COLO829 (cell line): ENCODE data around the gene ASXL1.

ENCODE experiments used
- DNase-seq: peaks from one replicate; pipeline ENCODE4 v3.0.0; 2012; ENCODE audit warnings: low spot score

Gene ASXL1

DNA sequence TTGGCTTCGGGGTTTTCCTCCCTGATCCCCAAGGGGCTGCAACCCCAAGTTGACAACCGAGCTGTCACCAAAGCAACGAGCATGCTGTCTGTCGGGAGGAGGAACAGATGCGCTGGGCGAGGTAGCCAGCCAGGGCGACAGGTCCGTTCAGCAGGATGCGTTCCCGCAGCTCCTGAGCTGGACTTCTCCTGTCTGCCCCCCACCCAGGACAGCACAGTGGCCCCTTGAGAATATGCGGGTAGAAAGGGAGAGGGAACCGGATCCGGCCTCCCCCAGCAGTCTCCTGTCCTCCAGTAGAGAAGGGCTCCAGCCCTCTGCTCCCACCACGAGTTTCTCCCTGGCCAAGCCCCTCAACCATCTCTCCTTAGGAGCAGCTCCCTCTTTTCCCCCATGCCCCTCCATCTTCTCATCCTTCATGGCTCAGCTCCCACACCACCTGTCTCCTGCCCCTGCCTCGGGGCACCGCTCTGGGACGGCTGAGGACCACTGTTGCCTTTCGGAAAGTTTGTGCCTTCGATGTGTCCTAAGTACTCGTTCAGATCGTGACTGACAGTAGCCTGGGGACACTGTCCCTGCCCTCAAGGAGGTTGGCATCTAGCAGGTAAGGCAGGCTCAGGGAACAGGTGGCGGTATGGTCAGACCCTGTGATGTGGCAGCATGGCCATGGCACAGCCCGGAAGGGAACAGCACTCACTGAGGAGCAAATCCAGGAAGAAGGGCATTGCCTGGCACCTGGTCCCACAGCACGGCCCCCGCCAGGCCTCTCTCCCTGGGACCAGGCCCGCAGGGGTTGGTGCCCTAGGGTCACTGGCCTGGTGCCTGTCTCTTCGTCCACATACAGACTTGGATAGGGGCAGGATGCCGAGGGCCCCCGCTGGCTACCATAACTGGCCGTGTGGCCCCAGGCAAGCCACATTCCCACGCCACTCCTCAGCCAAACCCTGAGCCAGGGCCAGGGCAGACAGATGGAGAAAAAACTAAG is 96.3 kb downstream of the ASXL1 start:
- DNase-seq = no peak

DNA sequence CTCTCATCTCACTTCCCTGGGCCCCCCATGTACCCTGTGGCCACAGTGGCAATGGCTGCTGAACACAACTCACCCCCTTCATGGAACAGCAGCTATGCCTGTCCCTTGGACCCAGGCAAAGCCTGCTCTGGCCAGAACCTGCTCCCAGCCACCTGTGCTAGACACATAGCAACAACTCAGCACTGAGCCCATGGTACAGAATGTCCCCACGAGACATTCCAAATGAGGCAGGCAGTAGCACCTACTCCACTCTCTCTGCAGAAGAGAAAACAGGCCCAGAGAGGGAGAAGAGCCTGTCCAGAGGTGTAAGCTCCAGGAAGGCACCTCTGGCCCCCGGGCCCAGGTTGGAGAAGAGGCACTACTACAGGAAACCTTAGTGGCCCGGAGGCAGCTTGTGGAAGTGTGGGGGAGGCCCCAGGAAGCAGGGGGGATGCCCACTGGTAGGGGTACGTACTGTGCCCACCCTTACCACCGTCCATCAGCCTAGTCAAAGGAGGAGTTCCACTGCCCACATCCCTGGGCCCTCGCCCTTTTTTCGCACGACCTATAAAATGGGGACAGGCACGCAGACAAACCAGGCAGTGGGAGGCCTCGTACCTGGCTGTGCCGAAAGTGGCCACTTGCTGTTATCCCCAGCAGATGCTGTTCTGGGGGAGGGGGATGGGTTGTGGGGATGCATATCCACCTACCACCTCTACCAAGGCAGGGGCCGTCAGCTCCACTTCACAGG is 97.2 kb downstream of the ASXL1 start:
- DNase-seq = no peak

DNA sequence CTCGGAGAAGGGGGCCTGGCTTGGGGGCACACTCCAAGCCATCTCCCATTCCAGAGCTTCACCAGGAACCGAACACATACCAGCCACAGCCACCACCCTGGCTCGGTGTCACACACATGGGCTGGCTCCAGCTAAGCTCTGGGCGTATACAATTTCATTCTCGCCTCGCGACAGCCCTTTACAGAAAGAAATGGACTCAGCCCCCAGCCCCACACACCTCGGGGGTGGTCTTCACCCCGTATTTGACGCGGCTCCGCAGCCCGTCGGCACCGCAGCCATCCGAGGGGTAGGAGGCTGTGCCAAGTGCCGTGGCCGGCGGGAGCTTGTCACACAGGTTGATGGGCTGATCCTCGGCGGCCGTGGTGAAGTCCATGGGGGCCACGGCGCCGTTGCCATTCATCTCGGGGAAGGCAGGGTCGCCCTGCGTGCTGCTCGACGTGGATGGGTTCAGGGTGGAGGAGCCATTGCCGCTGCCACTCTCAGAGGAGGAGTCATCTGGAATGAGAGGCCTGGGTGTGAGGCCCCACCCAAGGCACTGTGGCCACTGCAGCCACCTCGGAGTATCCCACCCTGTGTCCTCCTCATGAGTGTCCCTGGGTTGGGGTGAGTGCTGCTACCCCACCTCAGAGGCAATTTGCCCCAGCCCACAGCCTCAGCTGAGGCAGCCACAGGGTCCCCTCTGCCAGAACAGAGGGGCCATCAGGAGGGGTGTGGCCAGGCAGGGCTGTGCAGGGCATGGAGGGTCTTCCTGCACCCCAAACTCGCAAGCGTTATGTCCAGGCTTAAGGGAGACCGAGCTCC is 98.0 kb downstream of the ASXL1 start:
- no peak for DNase-seq

DNA sequence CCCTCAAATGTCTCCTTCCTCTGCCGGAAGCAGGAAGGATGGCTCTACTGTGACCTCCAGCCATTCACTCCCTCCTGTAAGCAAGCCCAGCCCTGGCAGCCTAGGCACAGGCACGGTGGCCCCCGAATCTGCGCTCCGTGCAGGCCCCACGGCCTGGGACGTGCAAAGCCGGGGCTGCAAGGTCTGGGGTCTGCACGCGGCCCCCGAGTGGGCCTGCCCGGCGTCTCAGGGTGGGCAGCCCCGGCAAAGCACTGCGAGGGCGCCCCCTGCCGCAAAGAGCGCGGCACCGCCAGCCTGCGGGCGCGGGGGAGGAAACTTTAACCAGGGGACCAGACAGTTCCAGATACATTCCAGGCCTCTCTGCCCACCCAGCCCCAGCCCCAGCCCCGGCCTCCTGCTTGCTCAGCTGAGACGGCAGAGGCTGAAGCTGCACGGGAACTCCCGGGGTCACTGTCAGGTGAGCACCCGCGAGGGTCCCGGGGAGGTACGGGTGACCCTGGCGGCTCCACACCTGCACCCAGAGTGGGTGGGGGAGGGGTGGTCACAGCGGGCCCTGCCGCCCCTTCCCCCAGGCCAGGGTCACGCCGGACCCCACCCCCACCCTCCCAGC is 98.8 kb downstream of the ASXL1 start:
- no peak for DNase-seq

DNA sequence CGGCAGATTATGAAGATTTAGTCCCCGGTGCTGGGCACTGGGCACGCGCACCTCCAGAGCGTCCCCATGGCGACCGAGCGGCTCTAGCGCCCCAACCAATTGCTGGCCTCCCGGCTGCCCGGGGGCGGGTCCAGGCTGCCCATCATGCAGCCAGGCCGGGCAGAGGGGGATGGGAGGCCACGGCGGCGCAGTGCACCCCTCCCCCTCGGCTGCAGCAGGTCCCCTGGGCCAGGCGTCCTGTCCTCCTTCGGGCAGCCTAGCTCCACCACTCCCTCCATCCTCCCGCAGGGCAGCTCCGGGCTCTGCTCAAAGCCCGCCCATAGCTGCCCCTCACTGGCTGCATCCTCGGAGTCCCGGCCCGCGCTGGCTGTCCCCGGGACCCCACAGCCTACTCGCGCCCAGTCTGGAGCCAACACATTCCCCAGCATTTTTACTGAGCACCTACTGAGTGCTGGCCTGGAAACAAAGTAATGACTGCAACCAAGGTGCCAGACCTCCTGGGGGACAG is 99.4 kb downstream of the ASXL1 start:
- peak; percentile 45 for DNase-seq

DNA sequence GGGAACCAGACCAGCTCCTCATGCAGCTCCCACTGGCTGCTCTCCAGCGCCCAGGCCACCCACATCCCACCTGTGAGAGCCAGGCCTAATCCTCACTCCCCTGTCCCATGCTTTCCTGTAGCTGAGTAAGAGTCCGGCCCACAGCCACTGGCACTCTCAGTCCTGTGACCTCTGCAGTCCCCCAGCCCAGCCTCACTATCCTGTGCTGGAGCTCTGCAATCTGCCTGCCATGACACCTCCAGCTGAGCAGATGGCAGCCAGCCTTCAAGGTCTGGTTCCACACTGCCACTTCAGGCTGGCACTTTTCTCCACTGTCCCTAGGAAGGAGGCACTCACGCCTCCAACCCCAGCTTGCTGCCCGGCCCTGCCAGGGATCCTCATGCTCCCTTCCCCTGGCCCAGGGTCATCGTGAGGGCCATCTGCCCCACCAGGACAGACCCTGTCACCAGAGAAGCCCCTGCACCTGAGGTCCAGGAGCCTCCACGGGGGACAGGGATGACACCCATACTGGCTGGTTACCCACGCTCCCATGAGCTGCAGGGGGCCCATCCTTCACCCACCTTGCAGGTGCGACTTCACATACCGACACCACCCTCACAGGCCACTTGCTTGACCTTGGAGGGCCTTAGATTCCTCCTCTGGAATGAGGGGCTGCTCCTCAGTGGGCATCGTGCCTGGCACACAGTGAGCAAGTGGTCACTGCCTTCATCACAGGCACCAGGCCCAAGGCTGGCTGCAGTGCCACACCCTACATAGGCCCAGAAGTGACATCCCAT is 100.1 kb downstream of the ASXL1 start:
- no peak for DNase-seq

DNA sequence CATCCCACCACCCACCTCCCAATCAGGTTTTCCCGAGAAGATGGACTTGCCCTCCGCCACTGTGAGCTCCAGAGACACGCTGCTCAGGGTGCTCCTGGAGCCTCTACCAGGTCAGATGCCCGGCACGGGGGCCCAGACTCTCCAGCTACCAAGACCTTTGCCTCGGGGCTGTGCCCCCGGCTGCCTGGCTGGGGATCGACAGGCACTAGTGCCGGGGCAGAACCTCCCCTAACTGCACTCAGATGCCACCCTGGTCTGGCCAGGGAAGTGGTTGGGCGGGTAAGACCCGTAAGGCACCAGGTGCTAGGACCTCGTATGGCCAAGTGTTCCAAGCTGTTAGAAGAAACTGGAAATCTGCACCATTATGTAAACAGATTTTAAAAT is 100.7 kb downstream of the ASXL1 start:
- DNase-seq = no peak

DNA sequence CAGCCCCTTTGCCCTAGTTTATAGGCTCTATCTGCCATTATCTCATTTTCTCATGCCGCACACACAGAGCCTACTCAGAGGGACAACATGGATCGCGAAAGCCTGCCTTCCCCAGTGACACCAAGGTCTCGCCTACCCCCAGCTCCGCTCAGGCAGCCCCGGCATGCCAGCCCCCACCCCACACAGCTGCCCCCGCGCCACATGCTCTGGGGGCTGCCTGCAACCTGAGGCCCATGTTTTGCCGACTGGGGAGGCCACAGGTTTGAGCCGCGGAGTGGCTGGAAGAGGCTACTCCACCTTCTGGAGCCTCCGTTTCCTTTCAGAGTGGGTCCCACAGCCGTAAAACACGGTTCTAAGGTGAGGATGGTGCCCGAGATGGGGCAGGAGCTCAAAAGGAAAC is 102.1 kb downstream of the ASXL1 start:
- DNase-seq = no peak

DNA sequence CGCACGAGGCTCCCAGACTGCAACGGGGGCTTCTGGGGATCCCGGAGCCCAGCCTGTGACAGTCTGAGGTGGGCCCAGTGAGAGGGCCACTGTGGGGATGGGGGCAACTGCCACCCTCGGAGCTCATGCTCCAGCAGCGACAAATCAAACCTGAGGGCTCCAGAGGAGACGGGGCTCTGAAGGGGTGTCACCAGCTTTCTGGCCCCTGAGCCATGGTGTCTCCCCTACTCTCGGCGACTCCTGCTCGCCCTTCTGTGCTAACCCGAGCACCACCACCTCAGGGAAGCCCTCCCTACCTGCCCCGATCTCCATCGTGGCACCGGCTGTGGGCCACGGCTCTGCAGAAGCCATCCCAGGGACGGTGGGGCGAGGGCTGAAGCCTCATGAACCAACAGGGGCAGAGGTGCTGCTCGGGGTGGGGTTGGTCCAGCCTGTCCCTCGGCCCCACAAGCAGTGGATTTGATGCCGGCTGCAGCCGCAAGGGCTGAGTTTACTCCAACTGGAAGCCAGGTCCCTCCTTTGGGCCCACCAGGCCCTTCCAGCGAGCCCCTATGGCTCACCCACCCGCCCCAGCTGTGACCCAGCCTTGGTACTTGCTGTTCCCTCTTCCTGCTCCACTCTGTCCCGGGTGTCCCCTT is 102.7 kb downstream of the ASXL1 start:
- no peak for DNase-seq

DNA sequence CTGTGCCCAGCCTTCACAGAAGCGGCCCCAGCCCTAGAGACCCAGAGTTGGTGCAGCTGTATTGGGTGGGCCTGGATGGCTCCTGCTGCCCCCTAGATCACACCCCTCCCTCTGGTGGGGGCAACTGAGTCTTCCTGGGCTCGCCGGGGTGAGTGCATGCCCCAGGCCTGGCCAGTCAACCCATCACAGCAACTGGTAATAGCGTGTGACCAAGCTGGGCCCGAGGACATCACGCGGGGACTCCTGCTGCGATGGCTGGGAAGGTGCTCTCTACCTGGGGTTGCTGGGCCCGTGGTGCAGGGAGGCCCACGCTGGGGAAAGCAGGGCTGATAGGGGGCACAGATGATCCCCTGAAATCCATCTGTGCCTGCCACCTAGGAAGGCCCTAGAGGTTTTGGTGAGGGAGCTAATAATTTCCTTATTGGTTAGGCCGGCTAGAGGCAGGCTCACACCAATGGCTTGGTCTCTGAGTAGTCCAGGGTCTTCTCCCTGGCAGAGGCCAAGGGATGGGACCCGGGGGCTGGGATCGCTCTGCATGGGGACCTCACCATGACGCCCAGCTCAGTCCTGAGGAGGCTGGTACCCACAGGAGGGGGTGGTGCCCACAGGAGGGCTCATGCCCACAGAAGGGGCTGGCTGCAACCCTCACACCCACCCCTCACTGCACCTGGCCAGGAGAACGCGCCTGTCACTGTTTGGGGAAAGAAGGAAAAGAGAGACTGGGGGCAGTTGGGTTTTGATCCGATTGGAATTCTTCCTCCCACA is 103.9 kb downstream of the ASXL1 start:
- no peak for DNase-seq

DNA sequence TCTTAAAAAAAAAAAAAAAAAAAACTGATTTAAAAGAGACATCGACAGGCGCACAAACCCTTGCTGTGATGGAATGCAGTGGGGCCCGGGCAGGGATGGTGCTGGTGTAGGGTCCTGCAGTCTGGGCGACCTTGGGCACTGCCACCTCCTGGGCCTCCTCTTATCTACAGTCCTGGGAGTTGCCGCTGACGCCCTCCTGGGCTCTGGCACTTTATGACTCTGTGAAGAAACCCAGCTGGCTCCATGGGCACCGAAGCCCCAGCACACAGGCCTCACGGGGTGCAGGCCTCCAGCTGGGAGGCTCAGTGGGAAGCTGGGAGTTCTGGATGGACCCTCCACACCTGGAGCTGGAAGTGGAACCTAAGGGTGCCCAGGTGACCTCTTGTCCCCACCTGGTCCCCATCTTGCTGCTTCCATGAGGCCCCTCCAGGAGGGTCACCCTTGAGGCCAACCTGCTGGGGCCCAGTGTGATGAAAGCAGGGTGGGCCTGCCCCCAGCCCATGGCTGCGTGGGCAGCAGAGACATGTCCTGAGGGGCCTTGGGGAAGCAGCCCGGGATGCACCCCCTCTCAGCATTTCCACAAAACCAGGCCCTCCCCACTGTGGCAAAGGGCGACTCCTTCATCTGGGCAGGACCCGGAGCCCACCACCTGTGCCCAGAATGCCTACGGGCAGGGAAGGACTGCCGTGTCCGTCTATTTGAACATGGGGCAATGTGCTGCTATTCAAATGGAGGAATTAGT is 104.9 kb downstream of the ASXL1 start:
- DNase-seq = no peak

DNA sequence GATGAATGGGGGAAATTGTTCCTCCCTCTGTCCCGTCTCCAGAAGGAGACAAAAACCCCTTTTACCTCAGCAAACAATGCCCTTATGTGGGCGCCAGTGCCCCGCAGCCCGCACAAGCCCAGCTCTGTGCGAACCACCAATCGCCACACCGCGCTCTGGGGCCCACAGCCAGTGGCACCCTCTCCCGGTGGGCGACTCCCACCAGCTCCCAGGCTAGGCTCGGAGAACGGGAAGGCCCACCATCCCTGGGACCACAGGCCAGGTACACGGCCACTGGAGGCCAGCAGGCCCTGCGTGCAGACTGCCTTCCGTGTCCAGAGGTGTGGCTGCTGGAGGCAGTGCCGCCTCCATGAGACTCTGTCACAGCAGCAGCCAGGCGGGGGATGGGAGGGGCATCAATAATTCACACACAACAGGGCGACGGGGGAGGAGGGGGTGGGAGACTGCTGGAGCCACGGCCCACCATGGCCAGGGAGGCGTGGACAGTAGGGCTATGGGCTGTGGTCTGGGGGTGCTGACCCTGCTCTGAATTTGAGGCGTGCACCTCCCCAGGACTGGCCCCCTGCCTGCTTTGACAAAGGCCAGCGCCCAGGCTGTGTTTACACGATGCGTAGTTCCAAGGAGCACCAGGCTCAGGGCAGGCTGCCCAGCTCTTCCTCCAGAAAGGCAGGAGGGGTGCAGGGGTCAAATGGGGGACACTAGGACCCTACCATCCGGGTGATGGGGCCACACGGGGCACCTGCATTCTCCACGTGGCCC is 105.7 kb downstream of the ASXL1 start:
- peak; percentile 93 for DNase-seq

DNA sequence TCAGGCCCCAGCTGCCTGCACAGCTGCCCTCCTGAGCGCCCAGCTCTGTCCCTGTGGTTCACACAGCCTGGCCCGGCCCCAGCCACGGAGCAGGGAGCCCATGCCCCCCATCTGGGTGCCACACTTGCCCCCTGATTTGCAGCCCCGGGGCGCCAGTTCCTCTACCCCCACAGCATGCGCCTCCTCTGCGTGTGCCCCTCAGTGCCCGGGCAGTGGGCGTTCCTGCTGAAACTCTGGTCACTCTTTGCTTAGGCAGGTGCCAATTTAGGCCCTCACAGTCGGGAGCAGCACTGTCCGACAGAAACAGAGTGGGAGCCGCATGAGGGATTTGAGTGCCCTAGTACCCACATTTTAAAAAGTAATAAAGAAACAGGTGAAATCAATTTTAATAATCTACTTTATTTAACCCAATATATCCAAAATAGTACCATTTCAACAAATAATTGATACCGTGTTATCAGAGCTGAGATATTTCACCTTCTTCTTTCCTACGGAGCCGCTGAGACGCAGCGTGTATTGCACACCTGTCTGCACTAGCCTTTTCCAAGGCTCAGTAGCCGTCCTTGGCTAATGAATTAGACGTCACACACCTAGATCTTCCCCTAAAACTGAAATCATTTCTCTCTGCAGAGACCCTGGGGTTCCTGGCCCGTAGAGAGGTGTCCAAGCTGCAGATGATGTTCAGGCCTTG is 106.4 kb downstream of the ASXL1 start:
- no peak for DNase-seq

DNA sequence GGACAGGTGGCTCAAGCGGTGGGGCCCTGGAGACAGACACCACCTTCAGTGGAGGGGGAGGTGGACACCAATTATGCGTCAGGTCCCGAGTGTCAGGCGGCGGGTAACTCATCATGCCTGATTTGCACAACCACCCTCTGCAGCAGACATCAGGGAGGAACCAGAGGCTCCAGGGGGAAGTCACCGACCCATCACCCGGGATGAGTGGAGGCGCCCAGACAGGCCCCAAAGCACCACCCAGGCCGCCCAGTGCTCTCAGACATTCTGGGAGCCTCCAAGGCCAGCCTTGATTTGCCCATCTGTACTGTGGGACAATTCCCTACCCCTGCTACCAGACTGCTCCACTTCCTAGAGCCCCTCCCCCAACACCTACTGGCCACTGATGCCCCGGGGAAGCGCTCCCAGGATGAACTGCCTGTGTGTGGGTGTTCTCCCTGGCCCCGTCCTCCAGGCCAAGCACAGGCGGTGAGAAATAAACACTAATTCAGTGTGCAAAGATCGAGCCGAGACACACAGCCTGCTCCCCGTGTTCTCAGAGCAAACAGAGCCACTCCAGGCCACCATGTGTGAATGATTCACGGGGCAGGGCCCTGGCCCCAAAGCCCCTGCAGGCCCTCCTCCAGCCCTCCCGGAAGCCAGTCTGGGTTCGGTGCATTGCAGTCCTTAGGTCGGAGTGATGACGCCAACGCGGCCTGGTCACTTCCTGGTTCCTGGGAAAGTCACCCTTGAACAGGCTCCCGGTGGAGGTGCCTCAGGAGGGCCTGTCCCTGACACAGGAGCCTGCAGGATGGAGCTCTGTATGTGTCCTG is 107.2 kb downstream of the ASXL1 start:
- peak; percentile 58 for DNase-seq

DNA sequence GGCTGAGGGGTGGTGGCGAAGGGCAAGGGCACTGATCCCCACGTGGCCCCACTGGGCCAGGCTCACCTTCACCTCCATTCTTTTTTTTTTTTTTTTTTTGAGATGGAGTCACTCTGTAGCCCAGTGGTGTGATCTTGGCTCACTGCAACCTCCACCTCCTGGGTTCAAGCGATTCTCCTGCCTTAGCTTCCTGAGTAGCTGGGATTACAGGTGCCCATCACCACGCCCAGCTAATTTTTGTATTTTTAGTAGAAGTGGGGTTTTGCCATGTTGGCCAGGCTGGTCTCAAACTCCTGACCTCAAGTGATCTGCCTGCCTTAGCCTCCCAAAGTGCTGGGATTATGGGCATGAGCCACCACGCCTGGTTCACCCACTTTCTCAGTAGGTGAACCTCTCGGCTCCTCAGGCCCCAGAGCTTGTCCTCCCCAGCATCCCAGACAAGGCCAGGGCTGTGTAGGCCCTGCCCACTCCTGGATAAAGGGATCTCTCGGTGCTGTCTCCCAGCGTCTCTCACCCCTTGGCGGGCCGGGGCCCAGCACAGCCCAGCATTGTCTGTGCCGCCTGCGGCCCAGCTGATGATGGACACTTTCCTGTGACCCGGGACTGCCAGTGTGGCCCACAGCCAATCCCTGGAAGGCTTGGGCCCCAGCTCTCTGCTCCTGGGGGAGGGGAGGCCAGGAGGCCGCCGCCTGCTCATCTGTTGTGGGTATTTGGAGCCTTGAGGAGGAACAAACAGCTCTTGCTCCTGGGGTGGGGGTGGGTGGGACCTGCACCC is 108.0 kb downstream of the ASXL1 start:
- peak; percentile 28 for DNase-seq
